Measurements from ENCODE around the gene TPST1. TPM values are rescaled to one million over a fixed set of nuclear protein-coding genes. Genes with fewer than 3 reads are reported as not detected.

TPST1 gene
- total RNA-seq, 1 experiment from 2014 or later: 29.0 TPM

DNA sequence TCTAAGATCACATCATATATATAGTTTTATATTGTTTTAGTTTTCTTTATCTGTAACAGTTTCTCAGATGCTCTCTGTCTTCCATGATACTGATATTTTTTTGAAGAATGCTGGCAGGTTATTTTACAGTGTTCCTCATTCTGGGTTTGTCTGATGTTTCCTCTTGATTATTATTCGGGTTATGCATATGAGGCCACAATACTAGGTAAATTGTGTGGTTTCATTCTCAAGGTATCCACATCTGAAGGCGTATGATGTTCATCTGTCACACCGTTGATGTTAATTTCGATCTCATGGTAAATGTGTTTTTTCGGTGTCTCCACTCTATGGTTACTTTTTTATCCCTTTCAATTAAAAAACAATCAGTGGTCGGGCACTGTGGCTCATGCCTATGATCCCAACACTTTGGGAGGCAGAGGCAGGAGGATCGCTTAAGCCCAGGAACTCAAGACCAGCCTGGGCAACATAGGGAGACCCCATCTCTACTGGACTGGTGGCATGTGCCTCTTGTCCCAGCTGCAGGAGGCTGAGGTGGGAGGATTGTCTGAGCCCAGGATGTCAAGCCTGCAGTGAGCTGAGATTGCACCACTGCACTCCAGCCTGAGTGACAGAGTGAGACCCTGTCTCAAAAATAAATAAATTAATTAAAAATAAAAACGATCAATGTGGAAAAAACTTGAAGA is 108.9 kb downstream of the TPST1 start:
- ChIA-PET POLR2A (no interaction called here), CTCF (no interaction called here)
- intact Hi-C loops (cut with micrococcal nuclease; ENCODE audit: unreplicated experiment) (no loop called here), in situ Hi-C loops (cut with HindIII; ENCODE audit: low pct_unique_long_range_greater_than_20kb, low sequenced_read_pairs) (no loop called here)
- Histone ChIP-seq H3K9me3 (ENCODE audit: control insufficient read depth, insufficient read depth, low read depth, low read length) (no peaks in the 10 kb centered on the region), H3K27me3 (ENCODE audit: control insufficient read depth, insufficient read depth, low read length) (no peaks in the 10 kb centered on the region), H3K4me1 (ENCODE audit: control insufficient read depth, insufficient read depth, low read length) (no peaks in the 10 kb centered on the region), H3K27ac (ENCODE audit: low read length) (no peak overlapping the region), H3K4me3 (ENCODE audit: low read depth in 2 of 2, low read length in 2 of 2) (no peak overlapping the region), H3K36me3 (ENCODE audit: control insufficient read depth, insufficient read depth, low read length) (no peaks in the 10 kb centered on the region)
- no peak for TF ChIP-seq POLR2AphosphoS5 (IDR thresholded peaks at IDR 0.05; ENCODE audit: low read depth, low read length)
- TF ChIP-seq, protein P1, sequence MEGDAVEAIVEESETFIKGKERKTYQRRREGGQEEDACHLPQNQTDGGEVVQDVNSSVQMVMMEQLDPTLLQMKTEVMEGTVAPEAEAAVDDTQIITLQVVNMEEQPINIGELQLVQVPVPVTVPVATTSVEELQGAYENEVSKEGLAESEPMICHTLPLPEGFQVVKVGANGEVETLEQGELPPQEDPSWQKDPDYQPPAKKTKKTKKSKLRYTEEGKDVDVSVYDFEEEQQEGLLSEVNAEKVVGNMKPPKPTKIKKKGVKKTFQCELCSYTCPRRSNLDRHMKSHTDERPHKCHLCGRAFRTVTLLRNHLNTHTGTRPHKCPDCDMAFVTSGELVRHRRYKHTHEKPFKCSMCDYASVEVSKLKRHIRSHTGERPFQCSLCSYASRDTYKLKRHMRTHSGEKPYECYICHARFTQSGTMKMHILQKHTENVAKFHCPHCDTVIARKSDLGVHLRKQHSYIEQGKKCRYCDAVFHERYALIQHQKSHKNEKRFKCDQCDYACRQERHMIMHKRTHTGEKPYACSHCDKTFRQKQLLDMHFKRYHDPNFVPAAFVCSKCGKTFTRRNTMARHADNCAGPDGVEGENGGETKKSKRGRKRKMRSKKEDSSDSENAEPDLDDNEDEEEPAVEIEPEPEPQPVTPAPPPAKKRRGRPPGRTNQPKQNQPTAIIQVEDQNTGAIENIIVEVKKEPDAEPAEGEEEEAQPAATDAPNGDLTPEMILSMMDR (IDR thresholded peaks at IDR 0.05): no peak
- no peak for TF ChIP-seq TCF7L2 (IDR thresholded peaks at IDR 0.05; ENCODE audit: low read depth, low read length)
- TF ChIP-seq SIN3A (IDR thresholded peaks at IDR 0.05; ENCODE audit: borderline replicate concordance, insufficient read depth, low read depth, low read length): no peak
- TF ChIP-seq, protein P2, sequence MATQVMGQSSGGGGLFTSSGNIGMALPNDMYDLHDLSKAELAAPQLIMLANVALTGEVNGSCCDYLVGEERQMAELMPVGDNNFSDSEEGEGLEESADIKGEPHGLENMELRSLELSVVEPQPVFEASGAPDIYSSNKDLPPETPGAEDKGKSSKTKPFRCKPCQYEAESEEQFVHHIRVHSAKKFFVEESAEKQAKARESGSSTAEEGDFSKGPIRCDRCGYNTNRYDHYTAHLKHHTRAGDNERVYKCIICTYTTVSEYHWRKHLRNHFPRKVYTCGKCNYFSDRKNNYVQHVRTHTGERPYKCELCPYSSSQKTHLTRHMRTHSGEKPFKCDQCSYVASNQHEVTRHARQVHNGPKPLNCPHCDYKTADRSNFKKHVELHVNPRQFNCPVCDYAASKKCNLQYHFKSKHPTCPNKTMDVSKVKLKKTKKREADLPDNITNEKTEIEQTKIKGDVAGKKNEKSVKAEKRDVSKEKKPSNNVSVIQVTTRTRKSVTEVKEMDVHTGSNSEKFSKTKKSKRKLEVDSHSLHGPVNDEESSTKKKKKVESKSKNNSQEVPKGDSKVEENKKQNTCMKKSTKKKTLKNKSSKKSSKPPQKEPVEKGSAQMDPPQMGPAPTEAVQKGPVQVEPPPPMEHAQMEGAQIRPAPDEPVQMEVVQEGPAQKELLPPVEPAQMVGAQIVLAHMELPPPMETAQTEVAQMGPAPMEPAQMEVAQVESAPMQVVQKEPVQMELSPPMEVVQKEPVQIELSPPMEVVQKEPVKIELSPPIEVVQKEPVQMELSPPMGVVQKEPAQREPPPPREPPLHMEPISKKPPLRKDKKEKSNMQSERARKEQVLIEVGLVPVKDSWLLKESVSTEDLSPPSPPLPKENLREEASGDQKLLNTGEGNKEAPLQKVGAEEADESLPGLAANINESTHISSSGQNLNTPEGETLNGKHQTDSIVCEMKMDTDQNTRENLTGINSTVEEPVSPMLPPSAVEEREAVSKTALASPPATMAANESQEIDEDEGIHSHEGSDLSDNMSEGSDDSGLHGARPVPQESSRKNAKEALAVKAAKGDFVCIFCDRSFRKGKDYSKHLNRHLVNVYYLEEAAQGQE (IDR thresholded peaks at IDR 0.05; ENCODE audit: insufficient read depth in 1 of 2, low read depth in 2 of 2, low read length in 1 of 2): no peak
- BruUV-seq (replicated peaks): no TSS peak
- DNase-seq (ENCODE audit: low read depth, low spot score) (no peak), ATAC-seq (no peak)

DNA sequence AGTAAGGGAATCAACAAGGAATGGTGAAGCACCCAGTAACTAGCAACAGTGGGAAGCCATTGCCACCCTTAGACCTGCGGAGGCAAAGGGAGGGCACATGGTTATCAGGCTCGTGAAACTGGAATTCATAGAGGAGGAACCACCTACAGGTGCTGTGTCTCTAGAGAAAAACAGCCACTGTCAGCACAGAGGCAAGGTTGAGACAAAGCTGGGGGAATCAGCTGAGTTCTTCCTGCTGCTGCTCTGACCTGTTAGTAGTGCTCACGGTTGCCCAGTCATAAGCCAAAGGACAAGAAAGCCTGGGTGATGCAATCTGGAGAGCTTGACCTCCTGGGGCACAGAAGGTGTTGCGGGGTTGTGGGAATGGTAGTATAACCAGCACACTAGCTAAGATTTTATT is 110.1 kb downstream of the TPST1 start:
- no peaks in the 10 kb centered on the region for H3K9me3 ChIP-seq (ENCODE audit: control insufficient read depth, insufficient read depth, low read depth, low read length)
- DNase-seq (ENCODE audit: low read depth, low spot score) (no peak), ATAC-seq (peak; percentile 68)
- H3K4me1 ChIP-seq (ENCODE audit: control insufficient read depth, insufficient read depth, low read length): no peaks in the 10 kb centered on the region
- POLR2A ChIA-PET: no interaction called here
- no peak overlapping the region for H3K27ac ChIP-seq (ENCODE audit: low read length)
- H3K27me3 ChIP-seq (ENCODE audit: control insufficient read depth, insufficient read depth, low read length): no peaks in the 10 kb centered on the region
- CTCF ChIA-PET: no interaction called here
- intact Hi-C loops (cut with micrococcal nuclease; ENCODE audit: unreplicated experiment): loop anchor here (5.0 kb wide), 1 partner anchor 48 kb away; no protein-coding TSS in a partner anchor
- H3K4me3 ChIP-seq (ENCODE audit: low read depth in 2 of 2, low read length in 2 of 2): no peak overlapping the region
- H3K36me3 ChIP-seq (ENCODE audit: control insufficient read depth, insufficient read depth, low read length): no peaks in the 10 kb centered on the region
- no TSS peak for BruUV-seq (replicated peaks)
- in situ Hi-C loops (cut with HindIII; ENCODE audit: low pct_unique_long_range_greater_than_20kb, low sequenced_read_pairs): no loop called here
- TF ChIP-seq, protein P1 (IDR thresholded peaks at IDR 0.05): no peak
